Activated CD8-positive, alpha-beta memory T cell treated with anti-CD3 and anti-CD28 coated beads, Interleukin-2, amount 10 ng/mL, durations not matched to agents 7 days and 5 days (primary cell): ENCODE results near the gene ZNF524. TPM values are rescaled to one million over a fixed set of nuclear protein-coding genes. Genes with fewer than 3 reads are reported as not detected.

Source experiments
- ATAC-seq: fragments of 150-1000 bp; cut with Tn5 transposase; one replicate; pipeline ENCODE4 v1.10.0; 2021; ENCODE audit warnings: moderate library complexity
- CTCF ChIA-PET: fragments of 350-600 bp; sonication (Branson Sonifier 250); formaldehyde crosslinking; loops from one replicate; lab custom pipeline; 2021; ENCODE audit warnings: antibody characterized with exemption; lab: Charles Lee
- DNase-seq: peaks from one replicate; pipeline ENCODE4 v3.0.0-alpha.2; 2020
- H3K27ac Mint-ChIP-seq: one replicate; pipeline ENCODE4 v1.8.0; 2021; ENCODE audit warnings: mild to moderate bottlenecking, mixed read lengths
- H3K27me3 Mint-ChIP-seq: one replicate; pipeline ENCODE4 v1.8.0; 2021; ENCODE audit warnings: mixed read lengths
- H3K36me3 Mint-ChIP-seq: one replicate; pipeline ENCODE4 v1.8.0; 2021; ENCODE audit warnings: mild to moderate bottlenecking, mixed read lengths
- H3K4me1 Mint-ChIP-seq: one replicate; pipeline ENCODE4 v1.8.0; 2021; ENCODE audit warnings: mixed read lengths
- H3K4me3 Mint-ChIP-seq: one replicate; pipeline ENCODE4 v1.8.0; 2021; ENCODE audit warnings: mild to moderate bottlenecking, moderate library complexity, mixed read lengths
- H3K9me3 Mint-ChIP-seq: one replicate; pipeline ENCODE4 v1.8.0; 2022; ENCODE audit warnings: low read depth, mixed read lengths
- total RNA-seq, 2 experiments: library from RNA; stranded (reverse); gene quantifications; one replicate each; pipeline ENCODE4 v1.2.3, GENCODE V29; 2021

The ZNF524 gene
- total RNA-seq, 2 experiments from 2014 or later, result 26.5 to 30.2 TPM

GRCh38 chr19:55635334-55635717, 35.2 kb downstream of the ZNF524 start:
- H3K27ac Mint-ChIP-seq, result peak overlapping the region; percentile 100
- H3K27me3 Mint-ChIP-seq, result no peaks in the 10 kb centered on the region
- H3K36me3 Mint-ChIP-seq, result peaks cover 12% of the 10 kb centered on the region
- ATAC-seq (no peak), DNase-seq (no peak)
- peak overlapping the region; percentile 98 for H3K4me3 Mint-ChIP-seq
- CTCF ChIA-PET, result interaction anchor here (1.0 to 10.5 kb wide), 7 partner anchors 9 to 123 kb away, joined by 4 to 104 read pairs (median 31); partner anchors contain the start of genes CCDC106, FIZ1, U2AF2 and ZNF524
- peaks cover 64% of the 10 kb centered on the region for H3K4me1 Mint-ChIP-seq
- no peaks in the 10 kb centered on the region for H3K9me3 Mint-ChIP-seq

DNA sequence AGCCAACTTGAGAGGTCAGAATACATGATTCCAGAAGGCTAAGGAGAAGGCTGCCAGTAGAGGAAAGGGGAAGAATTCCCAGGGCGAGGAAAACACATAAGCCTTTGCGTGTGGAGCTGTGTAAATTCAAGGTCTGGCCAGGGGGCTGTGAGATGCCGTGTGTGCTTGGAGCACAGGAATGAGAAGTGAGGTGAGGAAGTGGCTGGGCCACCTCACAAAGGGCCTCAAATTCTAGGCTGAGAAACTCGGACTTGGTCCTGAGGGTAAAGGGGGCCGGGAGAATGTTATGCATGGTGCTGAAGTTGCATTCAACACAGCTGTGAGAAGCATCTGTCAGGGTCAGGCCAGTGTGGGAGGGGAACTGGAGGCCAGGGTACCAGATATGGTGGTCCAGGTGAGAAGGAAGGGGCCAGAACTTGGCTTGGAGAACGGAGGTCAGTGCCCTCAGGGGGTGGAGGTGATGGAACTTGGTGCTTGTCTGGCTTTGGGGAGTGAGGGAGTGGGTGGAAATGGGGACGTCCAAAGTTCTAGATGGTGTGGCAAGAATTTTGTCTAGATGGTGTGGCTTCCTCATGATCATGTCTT, 35.9 kb downstream of the ZNF524 start:
- no peaks in the 10 kb centered on the region for H3K9me3 Mint-ChIP-seq
- CTCF ChIA-PET, result interaction anchor here (1.0 to 10.5 kb wide), 6 partner anchors 11 to 132 kb away, joined by 4 to 104 read pairs (median 7); partner anchors contain the start of genes CCDC106, U2AF2 and ZNF784
- peaks cover 67% of the 10 kb centered on the region for H3K4me1 Mint-ChIP-seq

DNA sequence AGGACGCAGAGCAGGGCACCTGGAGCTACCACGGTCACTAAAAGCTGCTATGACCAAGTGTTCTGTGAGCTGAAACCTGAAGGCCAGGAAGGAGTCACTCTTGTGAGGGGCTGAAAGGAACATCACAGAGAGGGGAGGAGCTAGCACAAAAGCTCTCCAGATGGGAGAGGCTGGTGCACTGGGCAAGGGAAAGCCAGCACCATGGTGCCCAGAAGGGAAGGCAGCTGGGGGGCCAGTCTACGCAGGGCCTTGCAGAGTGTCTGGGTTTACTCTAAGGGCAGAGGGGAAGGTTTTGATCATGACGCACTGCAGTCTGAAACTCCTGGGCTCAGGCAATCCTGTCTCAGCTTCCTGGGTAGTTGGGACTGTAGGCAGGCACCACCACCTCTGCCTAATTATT, 36.6 kb downstream of the ZNF524 start:
- H3K4me1 Mint-ChIP-seq, result peaks cover 65% of the 10 kb centered on the region
- CTCF ChIA-PET, result interaction anchor here (1.0 to 10.5 kb wide), 7 partner anchors 10 to 133 kb away, joined by 4 to 104 read pairs (median 7); partner anchors contain the start of genes CCDC106, U2AF2 and ZNF784

More for the DNA sequence above, 35.9 kb downstream of the ZNF524 start:
- Mint-ChIP-seq H3K4me3 (peak overlapping the region; percentile 98), H3K27ac (peak overlapping the region; percentile 100), H3K36me3 (peaks cover 12% of the 10 kb centered on the region), H3K27me3 (no peaks in the 10 kb centered on the region)
- DNase-seq (no peak), ATAC-seq (no peak)

DNA sequence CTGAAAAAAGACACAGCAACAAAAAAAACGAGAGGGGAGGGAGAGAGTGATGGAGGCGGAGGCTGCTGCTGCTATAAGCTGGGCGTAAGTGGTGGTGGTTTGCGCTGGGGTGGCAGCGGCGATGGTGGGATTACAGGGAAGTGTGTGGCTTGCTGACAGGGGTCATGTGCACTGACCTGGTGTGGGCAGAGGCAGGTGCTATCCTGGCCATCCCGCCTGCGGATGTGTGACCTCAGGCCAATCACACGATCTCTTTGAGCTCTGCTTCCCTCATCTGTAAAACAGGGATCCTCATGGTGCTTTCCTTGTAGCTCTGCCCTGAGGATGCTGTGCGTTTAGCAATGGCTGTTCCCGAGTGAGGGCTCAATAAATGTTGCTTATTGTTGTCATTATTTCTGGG, 37.4 kb downstream of the ZNF524 start:
- no peak overlapping the region for H3K4me3 Mint-ChIP-seq
- H3K4me1 Mint-ChIP-seq, result peaks cover 62% of the 10 kb centered on the region
- peak overlapping the region; percentile 1 for H3K27ac Mint-ChIP-seq
- CTCF ChIA-PET, result interaction anchor here (1.2 to 10.5 kb wide), 9 partner anchors 10 to 170 kb away, joined by 3 to 104 read pairs (median 6); partner anchors contain the start of genes CCDC106, U2AF2 and ZNF784
- no peak for ATAC-seq
- no peaks in the 10 kb centered on the region for H3K27me3 Mint-ChIP-seq
- peaks cover 12% of the 10 kb centered on the region for H3K36me3 Mint-ChIP-seq
- DNase-seq, result no peak
- no peaks in the 10 kb centered on the region for H3K9me3 Mint-ChIP-seq

More for the DNA sequence above, 36.6 kb downstream of the ZNF524 start:
- Mint-ChIP-seq H3K27me3 (no peaks in the 10 kb centered on the region), H3K9me3 (no peaks in the 10 kb centered on the region), H3K4me3 (no peak overlapping the region), H3K36me3 (peaks cover 12% of the 10 kb centered on the region), H3K27ac (peak overlapping the region; percentile 100)
- DNase-seq (no peak), ATAC-seq (no peak)

DNA sequence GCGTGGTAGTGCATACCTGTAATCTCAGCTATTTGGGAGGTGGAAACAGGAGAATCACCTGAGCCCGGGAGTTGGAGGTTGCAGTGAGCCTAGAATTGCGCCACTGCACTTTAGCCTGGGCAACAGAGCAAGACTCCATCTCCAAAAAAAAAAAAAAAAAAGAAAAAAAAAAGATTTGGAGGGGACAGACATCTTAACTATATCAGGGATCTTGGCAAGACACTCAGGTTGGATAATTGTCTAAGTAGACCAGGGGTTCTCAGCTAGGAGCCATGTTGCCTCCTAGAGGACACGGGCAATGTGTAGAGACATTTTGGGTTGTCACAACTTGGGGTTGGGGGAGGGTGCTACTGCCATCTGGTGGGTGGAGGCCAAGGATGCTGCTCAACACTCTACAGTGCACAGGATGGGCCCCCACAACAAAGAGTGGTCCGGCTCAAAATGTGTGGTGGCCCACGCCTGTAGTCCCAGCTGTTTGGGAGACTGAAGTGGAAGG, 38.8 kb downstream of the ZNF524 start:
- CTCF ChIA-PET, result interaction anchor here (0.7 to 10.5 kb wide), 11 partner anchors 10 to 337 kb away, joined by 3 to 104 read pairs (median 4); partner anchors contain the start of genes U2AF2, ZNF628 and ZNF784
- Mint-ChIP-seq H3K4me3 (peak overlapping the region; percentile 28), H3K27ac (peak overlapping the region; percentile 74), H3K4me1 (peaks cover 61% of the 10 kb centered on the region), H3K27me3 (no peaks in the 10 kb centered on the region), H3K36me3 (peaks cover 12% of the 10 kb centered on the region), H3K9me3 (no peaks in the 10 kb centered on the region)
- ATAC-seq, result peak; percentile 18
- DNase-seq, result peak; percentile 84

GRCh38 chr19:55640043-55640576, 40.0 kb downstream of the ZNF524 start:
- Mint-ChIP-seq H3K4me3 (peak overlapping the region; percentile 68), H3K27ac (peak overlapping the region; percentile 85), H3K27me3 (no peaks in the 10 kb centered on the region), H3K9me3 (no peaks in the 10 kb centered on the region), H3K36me3 (peaks cover 10% of the 10 kb centered on the region), H3K4me1 (peaks cover 64% of the 10 kb centered on the region)
- CTCF ChIA-PET, result interaction anchor here (1.0 to 10.5 kb wide), 7 partner anchors 9 to 136 kb away, joined by 4 to 104 read pairs (median 5); partner anchors contain the start of genes U2AF2, ZNF784 and ZNF865
- ATAC-seq (no peak), DNase-seq (peak; percentile 74)

GRCh38 chr19:55640577-55641425, 40.7 kb downstream of the ZNF524 start, which contains the start of gene ZNF580:
ZNF580 (plus strand) TSS chr19:55641002; CDS start chr19:55642509, 1,507 bp downstream.
- DNase-seq (peak; percentile 69), ATAC-seq (peak; percentile 45)
- H3K36me3 Mint-ChIP-seq, result peaks cover 16% of the 10 kb centered on the region
- CTCF ChIA-PET, result interaction anchor here (1.0 to 10.5 kb wide), 5 partner anchors 8 to 137 kb away, joined by 4 to 104 read pairs (median 5); partner anchors contain the start of genes U2AF2 and ZNF865
- H3K27me3 Mint-ChIP-seq, result no peaks in the 10 kb centered on the region
- H3K27ac Mint-ChIP-seq, result peak within 1 kb of the TSS; percentile 92
- peaks cover 65% of the 10 kb centered on the region for H3K4me1 Mint-ChIP-seq
- H3K9me3 Mint-ChIP-seq, result no peaks in the 10 kb centered on the region
- peak within 1 kb of the TSS; percentile 87 for H3K4me3 Mint-ChIP-seq

DNA sequence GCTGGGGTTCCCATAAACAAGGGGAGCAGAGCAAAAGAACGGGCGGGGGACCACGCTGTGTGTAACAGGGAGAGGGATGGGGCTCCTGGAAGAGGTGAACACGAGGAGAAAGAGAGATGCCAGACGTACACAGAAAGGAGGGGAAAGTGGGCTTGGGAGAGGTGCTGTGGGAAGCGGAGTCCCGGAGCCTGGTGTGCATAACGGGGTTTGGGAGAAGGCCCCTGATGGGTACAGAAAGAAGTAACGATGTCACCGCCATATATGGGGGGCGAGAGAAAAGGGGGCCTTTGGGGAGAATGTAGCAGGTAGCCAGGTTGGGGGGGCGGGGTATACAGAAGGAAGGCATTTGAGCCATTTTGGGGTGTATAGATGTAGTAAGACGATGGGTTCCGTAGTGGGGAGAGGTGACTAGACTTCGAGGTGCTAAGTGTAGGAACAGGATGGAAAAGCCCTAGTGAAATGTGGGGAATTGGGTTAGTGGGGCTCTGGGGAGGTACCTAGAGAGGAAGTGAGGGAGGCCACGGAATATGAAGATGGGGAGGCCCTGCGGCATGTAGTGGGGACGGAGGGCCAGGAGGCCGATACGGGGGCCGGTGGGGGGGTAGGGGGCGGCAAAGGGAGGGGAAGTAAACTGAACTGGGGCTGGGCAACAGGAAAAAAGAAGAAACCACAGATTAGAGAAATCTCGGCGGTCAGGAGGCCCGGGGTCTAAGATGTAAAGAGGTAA, 41.5 kb downstream of the ZNF524 start:
- no peak for ATAC-seq
- peaks cover 16% of the 10 kb centered on the region for H3K36me3 Mint-ChIP-seq
- peaks cover 57% of the 10 kb centered on the region for H3K4me1 Mint-ChIP-seq
- no peaks in the 10 kb centered on the region for H3K27me3 Mint-ChIP-seq
- peak overlapping the region; percentile 92 for H3K27ac Mint-ChIP-seq
- no peaks in the 10 kb centered on the region for H3K9me3 Mint-ChIP-seq
- no peak for DNase-seq
- CTCF ChIA-PET, result interaction anchor here (1.0 to 4.1 kb wide), 9 partner anchors 9 to 138 kb away, joined by 3 to 41 read pairs (median 4); partner anchors contain the start of genes FIZ1, U2AF2, ZNF524 and ZNF865
- H3K4me3 Mint-ChIP-seq, result peak overlapping the region; percentile 87

- H3K27me3 Mint-ChIP-seq, result no peaks in the 10 kb centered on the region
- H3K4me3 Mint-ChIP-seq, result peak overlapping the region; percentile 87
- H3K4me1 Mint-ChIP-seq, result peaks cover 55% of the 10 kb centered on the region
- no peaks in the 10 kb centered on the region for H3K9me3 Mint-ChIP-seq
- peak overlapping the region; percentile 95 for H3K27ac Mint-ChIP-seq
- peaks cover 16% of the 10 kb centered on the region for H3K36me3 Mint-ChIP-seq
- CTCF ChIA-PET, result interaction anchor here (1.0 to 4.1 kb wide), 7 partner anchors 10 to 139 kb away, joined by 3 to 41 read pairs (median 4); partner anchors contain the start of genes FIZ1, U2AF2, ZNF524 and ZNF865
- peak; percentile 22 for ATAC-seq
- peak; percentile 61 for DNase-seq
These were observed 42.3 kb downstream of the ZNF524 start for GRCh38 chr19:55642153-55643002.

GRCh38 chr19:55643003-55643886, 43.2 kb downstream of the ZNF524 start, which contains the start of gene ZNF581:
ZNF581 (plus strand) TSS chr19:55643649; CDS start chr19:55644572, 923 bp downstream.
- H3K27ac Mint-ChIP-seq, result peak within 1 kb of the TSS; percentile 95
- no peaks in the 10 kb centered on the region for H3K9me3 Mint-ChIP-seq
- H3K27me3 Mint-ChIP-seq, result no peaks in the 10 kb centered on the region
- ATAC-seq (peak; percentile 66), DNase-seq (peak; percentile 85)
- H3K4me3 Mint-ChIP-seq, result peak within 1 kb of the TSS; percentile 87
- CTCF ChIA-PET, result interaction anchor here (1.3 to 4.1 kb wide), 6 partner anchors 10 to 140 kb away, joined by 3 to 41 read pairs (median 4); partner anchors contain the start of genes FIZ1, U2AF2, ZNF524 and ZNF865
- peaks cover 12% of the 10 kb centered on the region for H3K36me3 Mint-ChIP-seq
- peaks cover 50% of the 10 kb centered on the region for H3K4me1 Mint-ChIP-seq
